RWPE2 (cell line): ENCODE data around the gene CALML5.

ENCODE experiments used
- ATAC-seq: fragments of 200-7000 bp; cut with Tn5 transposase; 3 replicates; pipeline ENCODE4 v1.9.1; 2021; ENCODE audit warnings: low read depth
- DNase-seq: peaks from one replicate; pipeline ENCODE4 v3.0.0-alpha.2; 2020; ENCODE audit warnings: low spot score
- H3K27ac ChIP-seq: fragments of 450-650 bp; 2 replicates; pipeline ENCODE4 v1.5.1; 2017; ENCODE audit warnings: mild to moderate bottlenecking; ENCODE audit not compliant: poor library complexity, severe bottlenecking
- H3K27me3 ChIP-seq: fragments of 250-450 bp; sonication (Bioruptor Pico); 2 replicates; pipeline ENCODE4 v1.5.1; 2021; ENCODE audit warnings: mild to moderate bottlenecking, moderate library complexity; ENCODE audit not compliant: insufficient read depth, poor library complexity, severe bottlenecking
- H3K36me3 ChIP-seq: fragments of 250-450 bp; sonication (Bioruptor Pico); 2 replicates; pipeline ENCODE4 v1.5.1; 2020; ENCODE audit warnings: low read depth, mild to moderate bottlenecking, moderate library complexity
- H3K4me1 ChIP-seq: fragments of 250-450 bp; sonication (Bioruptor Pico); 2 replicates; pipeline ENCODE4 v1.5.1; 2021; ENCODE audit warnings: mild to moderate bottlenecking, moderate library complexity; ENCODE audit not compliant: insufficient read depth, poor library complexity, severe bottlenecking
- H3K4me3 ChIP-seq: fragments of 250-450 bp; sonication (Bioruptor Pico); 2 replicates; pipeline ENCODE4 v1.5.1; 2021; ENCODE audit warnings: mild to moderate bottlenecking, moderate library complexity; ENCODE audit not compliant: severe bottlenecking
- H3K9me3 ChIP-seq: fragments of 250-450 bp; sonication (Bioruptor Pico); 2 replicates; pipeline ENCODE4 v1.5.1; 2021; ENCODE audit warnings: mild to moderate bottlenecking, moderate library complexity; ENCODE audit not compliant: severe bottlenecking
- TF ChIP-seq, protein P1 (sequence below): fragments of 450-650 bp; IDR thresholded peaks from one replicate; pipeline ENCODE4 v1.5.1; 2017; ENCODE audit warnings: mild to moderate bottlenecking, moderate library complexity; ENCODE audit not compliant: poor library complexity, severe bottlenecking

Gene CALML5

DNA sequence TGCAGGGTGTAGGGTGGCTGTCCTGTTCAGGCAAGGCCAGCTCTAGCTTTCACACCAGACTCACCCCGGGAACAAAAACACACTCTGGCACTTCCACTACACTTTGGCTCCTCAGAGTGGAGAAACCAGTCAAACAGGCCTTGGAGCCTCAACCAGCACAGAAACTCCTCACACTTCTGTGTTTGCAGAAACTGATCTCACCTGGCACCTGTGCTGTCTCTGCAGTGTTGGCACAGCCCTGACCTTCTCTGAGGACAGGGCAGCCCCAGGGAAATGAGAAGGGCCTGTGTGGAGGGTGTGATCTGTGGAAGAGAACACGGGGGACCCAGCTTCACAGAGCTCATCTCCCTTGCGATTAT is 4.1 kb upstream of the CALML5 start:
- Histone ChIP-seq H3K27me3 (no peaks in the 10 kb centered on the region), H3K4me1 (peaks cover 7% of the 10 kb centered on the region), H3K36me3 (no peaks in the 10 kb centered on the region), H3K27ac (no peak overlapping the region), H3K9me3 (no peaks in the 10 kb centered on the region), H3K4me3 (no peak overlapping the region)
- TF ChIP-seq, protein P1, sequence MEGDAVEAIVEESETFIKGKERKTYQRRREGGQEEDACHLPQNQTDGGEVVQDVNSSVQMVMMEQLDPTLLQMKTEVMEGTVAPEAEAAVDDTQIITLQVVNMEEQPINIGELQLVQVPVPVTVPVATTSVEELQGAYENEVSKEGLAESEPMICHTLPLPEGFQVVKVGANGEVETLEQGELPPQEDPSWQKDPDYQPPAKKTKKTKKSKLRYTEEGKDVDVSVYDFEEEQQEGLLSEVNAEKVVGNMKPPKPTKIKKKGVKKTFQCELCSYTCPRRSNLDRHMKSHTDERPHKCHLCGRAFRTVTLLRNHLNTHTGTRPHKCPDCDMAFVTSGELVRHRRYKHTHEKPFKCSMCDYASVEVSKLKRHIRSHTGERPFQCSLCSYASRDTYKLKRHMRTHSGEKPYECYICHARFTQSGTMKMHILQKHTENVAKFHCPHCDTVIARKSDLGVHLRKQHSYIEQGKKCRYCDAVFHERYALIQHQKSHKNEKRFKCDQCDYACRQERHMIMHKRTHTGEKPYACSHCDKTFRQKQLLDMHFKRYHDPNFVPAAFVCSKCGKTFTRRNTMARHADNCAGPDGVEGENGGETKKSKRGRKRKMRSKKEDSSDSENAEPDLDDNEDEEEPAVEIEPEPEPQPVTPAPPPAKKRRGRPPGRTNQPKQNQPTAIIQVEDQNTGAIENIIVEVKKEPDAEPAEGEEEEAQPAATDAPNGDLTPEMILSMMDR: no peak
- DNase-seq: peak; percentile 19
- ATAC-seq: peak; percentile 64

DNA sequence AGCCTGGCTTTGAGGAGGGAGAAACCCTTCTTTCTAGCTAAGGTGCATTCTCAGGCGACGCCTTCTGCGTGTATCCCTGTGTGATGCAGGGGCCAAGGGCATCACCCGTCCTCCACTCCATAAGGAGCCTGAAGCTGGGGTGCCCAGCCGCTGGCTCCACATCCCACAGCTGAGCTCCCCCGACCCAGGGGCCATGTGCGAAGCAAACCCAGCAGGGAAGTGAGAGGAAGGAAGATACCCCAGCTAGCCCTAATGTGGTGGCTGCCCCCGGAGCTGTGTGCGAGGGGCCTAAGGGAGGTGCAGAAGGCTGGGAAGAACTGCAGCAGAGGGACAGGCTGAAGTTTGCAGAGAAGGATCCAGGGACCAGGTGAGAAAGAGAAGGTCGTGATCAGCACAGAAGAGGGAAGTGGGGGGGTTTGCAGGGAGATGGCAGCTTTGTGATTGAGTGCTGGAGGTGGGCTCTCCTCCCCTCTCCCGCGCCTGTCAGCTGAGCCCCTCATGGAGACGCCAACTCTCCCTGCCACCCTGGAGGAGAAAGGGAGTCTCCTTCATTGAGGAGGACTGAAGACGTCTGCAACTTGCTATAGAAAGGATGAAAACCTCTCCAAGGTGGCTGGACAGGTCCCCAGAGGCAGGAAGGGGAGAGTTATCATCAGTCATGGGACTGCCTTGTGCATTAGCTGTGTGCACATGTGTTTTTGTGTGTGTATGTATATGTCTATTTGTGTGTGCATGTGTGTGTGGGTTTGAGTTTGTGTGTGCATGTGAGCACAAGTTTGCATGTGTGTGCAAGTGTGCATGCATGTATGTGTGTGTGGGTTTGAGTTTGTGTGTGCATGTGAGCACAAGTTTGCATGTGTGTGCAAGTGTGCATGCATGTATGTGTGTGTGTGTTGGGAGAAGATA is 3.5 kb upstream of the CALML5 start:
- H3K36me3 ChIP-seq: no peaks in the 10 kb centered on the region
- no peak overlapping the region for H3K4me3 ChIP-seq
- H3K27ac ChIP-seq: no peak overlapping the region
- DNase-seq (peak; percentile 25), ATAC-seq (no peak)
- H3K9me3 ChIP-seq: no peaks in the 10 kb centered on the region
- TF ChIP-seq, protein P1: no peak
- peaks cover 7% of the 10 kb centered on the region for H3K4me1 ChIP-seq
- H3K27me3 ChIP-seq: no peaks in the 10 kb centered on the region

DNA sequence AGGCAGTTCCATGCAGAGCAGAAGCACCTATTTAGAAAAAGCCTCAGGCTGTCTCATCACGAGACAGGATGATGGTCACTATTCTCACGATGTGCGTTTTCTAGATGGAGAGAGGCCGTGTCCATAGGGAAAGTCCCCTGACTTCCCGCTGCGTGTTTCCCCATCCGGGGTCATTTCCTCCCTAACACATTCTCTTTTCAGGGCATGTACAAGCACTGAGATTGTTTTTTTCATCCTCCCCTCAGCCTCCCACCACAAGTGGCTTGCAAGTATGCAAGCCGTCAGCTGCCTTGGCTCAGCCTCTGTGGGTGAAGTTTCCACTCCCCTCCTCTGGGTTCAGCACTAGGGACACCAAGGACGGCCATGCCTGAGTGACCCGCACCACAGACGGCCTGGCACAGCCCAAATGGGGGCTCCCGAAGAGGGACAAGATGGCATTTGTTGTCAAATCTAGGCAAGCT is 2.7 kb upstream of the CALML5 start:
- TF ChIP-seq, protein P1: no peak
- peaks cover 7% of the 10 kb centered on the region for H3K4me1 ChIP-seq
- ATAC-seq: no peak
- no peaks in the 10 kb centered on the region for H3K9me3 ChIP-seq
- no peaks in the 10 kb centered on the region for H3K27me3 ChIP-seq
- H3K4me3 ChIP-seq: no peak overlapping the region
- no peaks in the 10 kb centered on the region for H3K36me3 ChIP-seq
- no peak overlapping the region for H3K27ac ChIP-seq
- peak; percentile 30 for DNase-seq

DNA sequence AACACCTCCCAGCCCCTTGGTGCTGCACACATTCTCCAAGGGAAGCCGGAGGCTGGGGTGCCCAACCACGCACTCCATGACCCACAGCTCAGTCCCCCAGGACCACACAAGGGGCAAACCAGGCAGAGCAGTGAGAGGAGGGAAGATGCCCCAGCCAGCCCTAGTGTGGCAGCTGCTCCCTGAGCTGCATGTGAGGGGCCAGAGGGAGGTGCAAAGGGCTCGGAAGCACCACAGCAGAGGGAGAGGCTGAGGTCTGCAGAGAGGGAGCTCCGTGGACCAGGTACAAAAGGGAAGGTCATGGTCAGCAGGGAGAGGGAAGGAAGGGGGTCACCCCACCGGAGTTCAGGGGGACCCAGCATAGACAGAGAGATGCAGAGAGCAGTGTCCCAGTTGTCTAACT is 1.5 kb upstream of the CALML5 start:
- ATAC-seq (no peak), DNase-seq (no peak)
- no peak overlapping the region for H3K27ac ChIP-seq
- no peaks in the 10 kb centered on the region for H3K9me3 ChIP-seq
- H3K4me1 ChIP-seq: peaks cover 11% of the 10 kb centered on the region
- TF ChIP-seq, protein P1: no peak
- H3K4me3 ChIP-seq: no peak overlapping the region
- H3K36me3 ChIP-seq: no peaks in the 10 kb centered on the region
- H3K27me3 ChIP-seq: no peaks in the 10 kb centered on the region

DNA sequence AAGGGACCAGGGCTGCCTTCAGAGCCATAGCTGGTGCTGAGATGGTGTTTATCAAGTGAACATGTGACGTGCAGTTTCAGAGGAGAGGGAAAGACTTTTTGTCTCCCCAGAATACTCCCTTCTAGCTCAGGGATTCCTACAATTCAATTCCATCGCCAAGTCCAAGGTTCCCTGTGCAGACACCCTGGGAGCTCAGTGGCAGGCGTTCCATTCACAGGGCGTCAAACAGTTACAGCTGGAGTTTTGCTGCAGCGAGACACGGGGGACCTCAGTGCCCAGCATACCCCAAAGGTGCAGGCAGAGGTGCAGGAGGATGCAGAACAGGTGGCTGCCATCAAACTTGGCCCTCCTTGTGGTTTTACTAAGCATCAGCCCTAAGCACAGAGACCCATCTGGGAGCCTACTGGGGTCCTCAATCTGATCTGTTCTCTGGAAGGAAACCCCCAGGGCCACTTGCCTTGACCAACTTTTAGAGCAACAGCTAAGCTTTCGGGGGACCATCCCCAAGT is 846 bp upstream of the CALML5 start:
- H3K27me3 ChIP-seq: no peaks in the 10 kb centered on the region
- no peak overlapping the region for H3K27ac ChIP-seq
- DNase-seq: no peak
- TF ChIP-seq, protein P1: no peak
- no peak for ATAC-seq
- H3K4me3 ChIP-seq: no peak overlapping the region
- H3K36me3 ChIP-seq: no peaks in the 10 kb centered on the region
- H3K9me3 ChIP-seq: no peaks in the 10 kb centered on the region
- peaks cover 11% of the 10 kb centered on the region for H3K4me1 ChIP-seq
